Spinal cord (tissue), 10 donors: Measurements from ENCODE around the gene KDM5A. TPM values are rescaled to one million over a fixed set of nuclear protein-coding genes. Genes with fewer than 3 reads are reported as not detected.
"Not testable (repeated sequence)": the region's sequence is repeated elsewhere in the genome, so short reads cannot be mapped to it uniquely, and the experiment has no call there.

ENCODE experiments used
- DNase-seq, 6 donors: peaks; one replicate each; pipeline versions ENCODE4 v3.0.0 to v3.0.0-alpha.2; 2013 to 2015; ENCODE audit warnings: low spot score in 6 of 6, low read depth in 4 of 6
- H3K27ac ChIP-seq: one replicate; pipeline ENCODE4 v1.5.1; 2013; ENCODE audit warnings: low read depth, low read length, control low read depth
- H3K27me3 ChIP-seq: one replicate; pipeline ENCODE4 v1.6.1; 2013; ENCODE audit warnings: low read length; ENCODE audit not compliant: control insufficient read depth, insufficient read depth
- H3K36me3 ChIP-seq: one replicate; pipeline ENCODE4 v1.6.1; 2013; ENCODE audit warnings: low read length; ENCODE audit not compliant: control insufficient read depth, insufficient read depth
- H3K4me1 ChIP-seq: one replicate; pipeline ENCODE4 v1.6.1; 2013; ENCODE audit warnings: low read length; ENCODE audit not compliant: control insufficient read depth, insufficient read depth
- H3K4me3 ChIP-seq: one replicate; pipeline ENCODE4 v1.5.1; 2013; ENCODE audit warnings: low read depth, low read length, control low read depth
- H3K9me3 ChIP-seq: one replicate; pipeline ENCODE4 v1.6.1; 2013; ENCODE audit warnings: low read length; ENCODE audit not compliant: control insufficient read depth, insufficient read depth
- WGBS: methylation state at CpG from one replicate; pipeline ENCODE4 v1.1.5; 2013; ENCODE audit warnings: missing lambda C conversion rate; ENCODE audit not compliant: insufficient coverage; 5-methylcytosine and 5-hydroxymethylcytosine counted together
- polyA plus RNA-seq, 2 donors: library from polyadenylated mRNA; unstranded; fragments of 120-200 nt; gene quantifications; one replicate each; pipeline ENCODE4 v1.2.1, GENCODE V29; 2013; ENCODE audit not compliant: insufficient read length in 2 of 2
- total RNA-seq, 2 donors: library from RNA; depleted of rRNA in 1 of 2; stranded (reverse); fragments of 120-200 nt in 1 of 2; fragments of >200 nt in 1 of 2; gene quantifications; one replicate each; pipeline versions ENCODE4 v1.2.3 to v1.2.4, GENCODE V29; 2013 to 2014
- donor health status: healthy.

The KDM5A gene
- total and polyA plus RNA-seq, 4 donors: 16.9 to 69.8 (median 40.1) TPM

DNA sequence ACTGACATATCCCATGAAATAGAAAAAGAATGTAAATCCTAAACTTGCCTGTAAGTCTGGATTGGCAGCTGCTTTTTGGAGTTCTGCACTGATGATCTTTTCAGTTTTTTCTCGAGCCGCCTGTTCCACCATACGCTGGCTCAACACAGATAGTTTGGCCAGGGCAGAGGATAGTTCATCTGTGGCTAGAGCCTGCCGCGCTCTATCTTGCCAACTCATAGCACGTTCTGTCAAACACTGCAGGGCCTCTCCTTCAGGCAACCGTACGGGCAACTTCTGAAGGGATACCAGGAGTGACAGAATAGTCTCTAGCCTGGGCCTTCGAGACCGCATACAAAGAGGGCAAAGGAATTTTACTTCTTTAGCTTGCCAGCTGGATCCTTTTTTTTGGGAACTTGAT lies 81.7 kb downstream of the KDM5A start:
- 95% methylated on average over 10 of the region's 10 CpGs for WGBS
- H3K27me3 ChIP-seq: no peaks in the 10 kb centered on the region
- peaks cover 33% of the 10 kb centered on the region for H3K36me3 ChIP-seq
- no peak for DNase-seq
- H3K4me1 ChIP-seq: no peaks in the 10 kb centered on the region
- no peak overlapping the region for H3K4me3 ChIP-seq
- no peak overlapping the region for H3K27ac ChIP-seq
- peaks cover under 1% of the 10 kb centered on the region for H3K9me3 ChIP-seq

- DNase-seq: peak in 2 of 6 donors; percentile 17 to 61
- peaks cover 18% of the 10 kb centered on the region for H3K36me3 ChIP-seq
- H3K4me1 ChIP-seq: no peaks in the 10 kb centered on the region
- no CpG with 5 or more reads among the region's 5 CpGs for WGBS
- no peak overlapping the region for H3K27ac ChIP-seq
- no peak overlapping the region for H3K4me3 ChIP-seq
- peaks cover 3% of the 10 kb centered on the region for H3K9me3 ChIP-seq
- no peaks in the 10 kb centered on the region for H3K27me3 ChIP-seq
These were observed 84.3 kb downstream of the KDM5A start for GRCh38 chr12:304805-305204.

GRCh38 chr12:302766-303165 lies 86.4 kb downstream of the KDM5A start:
- DNase-seq, H3K4me1 ChIP-seq, H3K27me3 ChIP-seq, H3K4me3 ChIP-seq, H3K9me3 ChIP-seq, H3K27ac ChIP-seq: not testable (repeated sequence)
- 100% methylated on average over 1 of the region's 3 CpGs for WGBS
- peaks cover 19% of the 10 kb centered on the region for H3K36me3 ChIP-seq

GRCh38 chr12:300166-300565 lies 89.0 kb downstream of the KDM5A start:
- peaks cover 12% of the 10 kb centered on the region for H3K36me3 ChIP-seq
- DNase-seq: not testable (repeated sequence)
- WGBS: no CpG with 5 or more reads among the region's 1 CpG

DNA sequence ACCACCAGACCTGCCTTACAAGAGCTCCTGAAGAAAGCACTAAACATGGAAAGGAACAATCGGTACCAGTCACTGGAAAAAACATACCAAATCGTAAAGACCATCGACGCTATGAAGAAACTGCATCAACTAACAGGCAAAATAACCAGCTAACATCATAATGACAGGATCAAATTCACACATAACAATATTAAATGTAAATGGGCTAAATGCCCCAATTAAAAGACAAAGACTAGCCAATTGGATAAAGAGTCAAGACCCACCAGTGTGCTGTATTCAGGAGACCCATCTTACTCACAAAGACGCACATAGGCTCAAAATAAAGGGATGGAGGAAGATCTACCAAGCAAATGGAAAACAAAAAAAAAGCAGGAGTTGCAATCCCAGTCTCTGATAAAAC lies 89.6 kb downstream of the KDM5A start:
- not testable (repeated sequence) for H3K27me3 ChIP-seq, H3K27ac ChIP-seq, H3K9me3 ChIP-seq, H3K4me3 ChIP-seq, H3K4me1 ChIP-seq, DNase-seq
- WGBS: 87% methylated on average over 3 of the region's 5 CpGs
- H3K36me3 ChIP-seq: peaks cover 17% of the 10 kb centered on the region

More at GRCh38 chr12:300166-300565, 89.0 kb downstream of the KDM5A start:
- H3K27me3 ChIP-seq, H3K4me3 ChIP-seq, H3K4me1 ChIP-seq, H3K9me3 ChIP-seq, H3K27ac ChIP-seq: not testable (repeated sequence)

- H3K27ac ChIP-seq, DNase-seq, H3K27me3 ChIP-seq, H3K4me1 ChIP-seq, H3K9me3 ChIP-seq, H3K4me3 ChIP-seq: not testable (repeated sequence)
- WGBS: 81% methylated on average over 7 of the region's 8 CpGs
- peaks cover 20% of the 10 kb centered on the region for H3K36me3 ChIP-seq
These were observed 91.1 kb downstream of the KDM5A start for GRCh38 chr12:298059-298458.

DNA sequence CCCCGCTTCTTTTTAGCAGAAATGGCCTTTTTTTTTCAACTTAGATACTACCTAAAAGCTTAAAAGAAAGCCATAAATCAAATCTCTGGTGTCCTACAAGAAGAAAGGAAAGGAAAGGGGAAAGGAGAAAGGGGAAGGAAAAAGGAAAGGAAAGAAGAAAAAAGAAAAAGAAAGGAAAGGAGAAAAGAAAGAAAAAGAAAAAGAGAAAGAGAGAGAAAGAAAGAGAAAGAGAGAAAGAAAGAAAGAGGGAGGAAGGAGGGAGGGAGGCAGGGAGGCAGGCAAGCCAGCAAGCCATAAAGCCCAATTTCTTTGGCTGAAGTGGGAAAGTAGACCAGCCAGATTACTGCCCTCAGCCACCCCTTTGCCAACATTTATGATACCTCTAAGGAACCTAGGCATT lies 94.0 kb downstream of the KDM5A start:
- no peaks in the 10 kb centered on the region for H3K4me1 ChIP-seq
- no peaks in the 10 kb centered on the region for H3K27me3 ChIP-seq
- H3K4me3 ChIP-seq: no peak overlapping the region
- peaks cover 31% of the 10 kb centered on the region for H3K36me3 ChIP-seq
- no peaks in the 10 kb centered on the region for H3K9me3 ChIP-seq
- no CpG with 5 or more reads among the region's 1 CpG for WGBS
- no peak overlapping the region for H3K27ac ChIP-seq
- DNase-seq: no peak

DNA sequence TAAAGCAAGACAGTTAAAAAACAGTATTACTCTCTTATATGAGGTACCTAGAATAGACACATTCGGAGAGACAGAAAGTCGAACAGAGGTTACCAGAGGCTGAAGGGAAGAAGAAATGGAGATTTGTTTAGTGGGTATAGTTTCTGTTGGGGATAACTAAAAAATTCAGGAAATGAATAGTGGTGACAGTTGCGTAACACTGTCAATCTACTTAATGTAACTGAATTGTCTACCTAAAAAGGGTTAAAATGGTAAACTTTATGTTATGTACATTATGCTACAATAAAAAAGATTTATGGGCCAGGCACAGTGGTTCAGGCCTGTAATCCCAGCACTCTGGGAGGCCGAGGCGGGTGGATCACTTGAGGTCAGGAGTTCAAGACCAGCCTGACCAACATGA lies 95.9 kb downstream of the KDM5A start:
- Histone ChIP-seq H3K27ac (no peak overlapping the region), H3K9me3 (no peaks in the 10 kb centered on the region), H3K27me3 (no peaks in the 10 kb centered on the region), H3K4me1 (no peaks in the 10 kb centered on the region), H3K36me3 (peaks cover 31% of the 10 kb centered on the region), H3K4me3 (no peak overlapping the region)
- no peak for DNase-seq
- WGBS: 86% methylated on average over 2 of the region's 5 CpGs

DNA sequence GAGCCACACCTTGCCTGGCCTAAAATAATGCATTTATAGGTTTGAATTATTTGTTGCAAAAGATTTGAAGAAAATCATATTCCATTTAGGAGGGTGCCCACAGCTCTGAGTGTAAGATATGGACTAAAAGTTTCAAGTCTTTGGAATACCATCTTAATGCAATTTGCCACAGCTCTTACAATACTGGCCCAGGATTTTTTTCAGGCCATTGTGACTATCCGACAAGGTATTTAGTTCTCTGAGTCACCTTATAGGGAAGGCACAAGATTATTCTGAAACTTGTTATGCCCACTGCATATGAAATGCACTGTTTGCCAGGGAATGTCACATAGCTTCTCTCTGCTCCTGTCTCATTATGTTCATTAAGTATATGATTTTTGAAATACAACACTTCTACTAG lies 96.9 kb downstream of the KDM5A start:
- Histone ChIP-seq H3K9me3 (no peaks in the 10 kb centered on the region), H3K36me3 (peaks cover 28% of the 10 kb centered on the region)

DNA sequence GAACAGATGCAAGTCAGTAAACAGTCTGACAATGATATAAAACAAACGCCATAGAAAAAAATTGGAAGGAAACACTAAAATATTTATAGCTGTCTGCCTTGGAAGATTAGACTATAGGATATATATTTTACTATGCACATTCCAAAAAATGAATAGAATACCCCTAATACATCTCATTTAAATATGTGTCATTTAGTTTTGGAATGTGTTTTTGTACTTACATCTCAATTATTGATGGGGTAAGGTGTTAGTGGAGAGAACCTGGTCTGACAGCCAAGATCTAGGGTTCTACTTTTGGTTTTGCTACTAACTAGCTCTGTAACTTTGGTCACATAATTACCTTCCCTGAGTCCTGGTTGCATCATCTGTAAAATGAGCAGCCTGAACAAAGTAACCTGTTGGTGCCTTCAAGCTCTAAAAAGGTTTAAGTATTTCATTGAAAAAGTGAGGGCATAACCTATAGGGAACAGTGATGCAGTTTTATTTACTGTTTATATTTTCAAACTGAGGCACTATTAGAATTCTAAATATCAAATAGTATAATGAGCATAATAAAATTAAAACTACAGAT lies 97.9 kb downstream of the KDM5A start:
- Histone ChIP-seq H3K27me3 (no peaks in the 10 kb centered on the region), H3K27ac (no peak overlapping the region), H3K9me3 (no peaks in the 10 kb centered on the region), H3K4me1 (no peaks in the 10 kb centered on the region), H3K4me3 (no peak overlapping the region), H3K36me3 (peaks cover 28% of the 10 kb centered on the region)
- DNase-seq: no peak
- no CpG with 5 or more reads among the region's 1 CpG for WGBS

More for the DNA sequence above, 96.9 kb downstream of the KDM5A start:
- Histone ChIP-seq H3K4me1 (no peaks in the 10 kb centered on the region), H3K4me3 (no peak overlapping the region), H3K27ac (no peak overlapping the region), H3K27me3 (no peaks in the 10 kb centered on the region)
- no peak for DNase-seq
- no CpG with 5 or more reads among the region's 1 CpG for WGBS
